Pancreas (tissue), 10 donors: Measurements from ENCODE around the gene ZEB1. TPM values are rescaled to one million over a fixed set of nuclear protein-coding genes. Genes with fewer than 3 reads are reported as not detected.
A peak's percentile ranks its signal among the peaks of the same experiment; 100 is the strongest.

Source experiments
- ATAC-seq, 4 donors: fragments of 200-7000 bp; cut with Tn5 transposase; one replicate each; pipeline versions ENCODE4 v1.8.0 to v1.9.1; 2020; ENCODE audit warnings: mild to moderate bottlenecking in 4 of 4, moderate library complexity in 4 of 4
- DNase-seq, 6 donors: peaks; one replicate each; pipeline ENCODE4 v3.0.0-alpha.2; 2020
- FAIRE-seq: peaks from 2 replicates; lab custom pipeline; 2012; peaks lifted over from hg19 to GRCh38; lab: Jason Lieb, UNC
- H3K27ac ChIP-seq, 4 donors: fragments of 200-600 bp; sonication (generic); 1 replicate in 3 of 4; 2 replicates in 1 of 4; pipeline versions ENCODE4 v1.5.0 to v1.8.0; 2020
- H3K27me3 ChIP-seq, 4 donors: fragments of 200-600 bp; one replicate each; pipeline ENCODE4 v1.8.0; 2021
- H3K36me3 ChIP-seq, 3 donors: fragments of 200-600 bp; sonication (generic) in 1 of 3; one replicate each; pipeline versions ENCODE4 v1.5.0 to v1.8.0; 2020 to 2021
- H3K4me1 ChIP-seq, 3 donors: fragments of 200-600 bp; one replicate each; pipeline ENCODE4 v1.8.0; 2021
- H3K4me3 ChIP-seq, 4 donors: fragments of 200-600 bp; sonication (generic) in 2 of 4; one replicate each; pipeline versions ENCODE4 v1.5.0 to v1.8.0; 2020 to 2021
- H3K9me3 ChIP-seq, 4 donors: fragments of 200-600 bp; one replicate each; pipeline ENCODE4 v1.8.0; 2021
- WGBS, 2 donors: extraction: QIAGEN DNeasy Blood & Tissue Kit; methylation state at CpG; one replicate each; pipeline ENCODE4 v1.1.7; 2013; 5-methylcytosine and 5-hydroxymethylcytosine counted together
- intact Hi-C, 3 donors: fragments of 100-400 bp; cut with DNase I; formaldehyde crosslinking; loops; one replicate each; pipeline versions ENCODE4 v1.11.1 to v1.14.2; 2022
- polyA plus RNA-seq, 2 donors: library from polyadenylated mRNA; stranded (reverse); fragments of 200-250 nt; gene quantifications; one replicate each; pipeline ENCODE4 v1.2.3, GENCODE V29; 2013
- total RNA-seq, 6 donors: library from RNA; stranded (reverse); fragmentation: NEBNext Ultra II Directional in 4 of 6; extraction: Animal tissue kit (Norgen Biotek cat#: 25700) in 4 of 6; gene quantifications; one replicate each; pipeline versions ENCODE4 v1.2.1 to v1.2.4, GENCODE V29; 2021 to 2023
- TF ChIP-seq, protein P1 (sequence below), 4 donors: fragments of 200-600 bp; sonication (generic) in 3 of 4; IDR thresholded peaks; one replicate each; pipeline versions ENCODE4 v1.5.0 to v1.8.0; 2021; ENCODE audit warnings: antibody characterized with exemption in 4 of 4
- donor health status: healthy with polysubstance abuse.
- donor health status: DM: no; HTN: no; CAD: no; lungs with moderate emphysema.
- donor health status: DM: no; HTN: no; CAD: no.
- donor health status: control.
- donor health status: control.
- donor health status: Bipolar disorder and iron deficiency.
- donor health status: DM: yes; HTN: yes; CAD: no.
- donor health status: DM: no; HTN: no; CAD: no.
- donor health status: DM: no; HTN: no; CAD: no.
- donor health status: DM: yes; HTN: yes; CAD: no.

The ZEB1 gene
- total and polyA plus RNA-seq, 8 donors, result 3.2 to 21.6 (median 5.0) TPM

DNA sequence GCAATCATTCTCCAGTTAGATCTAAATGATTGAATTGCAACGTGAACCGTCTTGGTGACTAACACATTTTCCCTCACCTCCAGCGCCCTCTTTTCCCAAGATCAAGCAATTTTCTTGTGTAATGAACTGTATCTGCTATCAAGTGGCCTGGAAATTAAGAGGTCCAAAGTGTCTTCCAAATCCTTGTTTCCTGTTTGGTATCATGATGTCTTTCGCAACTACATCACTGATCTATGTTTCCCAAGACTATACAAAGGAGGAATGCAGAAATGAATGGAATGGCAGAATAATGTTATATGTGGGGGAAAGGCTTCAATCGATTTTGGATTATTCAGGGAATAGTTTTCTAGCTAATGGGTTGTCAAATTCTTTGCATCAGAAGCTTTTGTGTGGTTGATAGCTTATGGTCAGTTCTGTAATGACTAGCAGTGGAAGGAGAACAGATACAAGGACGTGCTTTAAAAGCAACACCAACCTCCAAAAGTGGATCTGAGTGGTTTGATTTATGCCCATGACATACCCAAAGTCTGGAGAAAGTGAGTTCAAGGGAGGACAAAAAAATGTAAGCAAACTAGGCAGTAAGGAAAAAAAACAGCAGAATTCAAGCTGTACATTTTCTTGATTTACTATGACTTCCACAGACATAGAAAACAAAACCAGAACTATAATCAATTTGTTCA, 14.6 kb upstream of the ZEB1 start:
- DNase-seq, result no peak
- Histone ChIP-seq H3K27ac (no peak overlapping the region), H3K9me3 (no peaks in the 10 kb centered on the region), H3K4me1 (no peaks in the 10 kb centered on the region), H3K27me3 (peaks cover 0 to 3% (median 0%) of the 10 kb centered on the region in 4 donors), H3K4me3 (no peak overlapping the region), H3K36me3 (no peaks in the 10 kb centered on the region)
- FAIRE-seq, result peak; percentile 17
- intact Hi-C loops, result no loop called here
- no peak for ATAC-seq
- WGBS, 2 donors, result 40 to 53% methylated on average over 6 of the region's 6 CpGs
- TF ChIP-seq, protein P1, sequence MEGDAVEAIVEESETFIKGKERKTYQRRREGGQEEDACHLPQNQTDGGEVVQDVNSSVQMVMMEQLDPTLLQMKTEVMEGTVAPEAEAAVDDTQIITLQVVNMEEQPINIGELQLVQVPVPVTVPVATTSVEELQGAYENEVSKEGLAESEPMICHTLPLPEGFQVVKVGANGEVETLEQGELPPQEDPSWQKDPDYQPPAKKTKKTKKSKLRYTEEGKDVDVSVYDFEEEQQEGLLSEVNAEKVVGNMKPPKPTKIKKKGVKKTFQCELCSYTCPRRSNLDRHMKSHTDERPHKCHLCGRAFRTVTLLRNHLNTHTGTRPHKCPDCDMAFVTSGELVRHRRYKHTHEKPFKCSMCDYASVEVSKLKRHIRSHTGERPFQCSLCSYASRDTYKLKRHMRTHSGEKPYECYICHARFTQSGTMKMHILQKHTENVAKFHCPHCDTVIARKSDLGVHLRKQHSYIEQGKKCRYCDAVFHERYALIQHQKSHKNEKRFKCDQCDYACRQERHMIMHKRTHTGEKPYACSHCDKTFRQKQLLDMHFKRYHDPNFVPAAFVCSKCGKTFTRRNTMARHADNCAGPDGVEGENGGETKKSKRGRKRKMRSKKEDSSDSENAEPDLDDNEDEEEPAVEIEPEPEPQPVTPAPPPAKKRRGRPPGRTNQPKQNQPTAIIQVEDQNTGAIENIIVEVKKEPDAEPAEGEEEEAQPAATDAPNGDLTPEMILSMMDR (IDR thresholded peaks at IDR 0.05), result no peak

DNA sequence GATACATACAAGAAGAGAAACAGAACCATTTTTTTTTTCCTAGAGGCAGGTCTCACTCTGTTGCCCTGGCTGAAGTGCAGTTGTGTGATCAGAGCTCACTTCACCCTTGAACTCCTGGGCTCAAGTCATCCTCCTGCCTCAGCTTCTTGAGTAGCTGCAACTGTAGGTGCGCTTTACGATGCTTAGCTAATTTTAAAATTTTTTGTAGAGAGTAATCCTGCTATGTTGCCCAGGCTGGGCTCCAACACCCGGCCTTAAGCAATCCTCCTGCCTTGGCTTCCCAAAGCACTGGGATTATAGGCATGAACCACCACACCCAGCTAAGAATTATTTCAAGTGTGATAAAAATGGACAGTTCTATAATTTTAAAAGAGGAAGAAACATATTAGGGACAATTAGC, 5.6 kb upstream of the ZEB1 start:
- Histone ChIP-seq H3K27ac (no peak overlapping the region), H3K36me3 (no peaks in the 10 kb centered on the region), H3K27me3 (no peaks in the 10 kb centered on the region), H3K9me3 (no peaks in the 10 kb centered on the region), H3K4me1 (peaks cover 0 to 5% (median 4%) of the 10 kb centered on the region in 3 donors), H3K4me3 (no peak overlapping the region)
- DNase-seq, result no peak
- no peak for ATAC-seq
- no peak for FAIRE-seq
- intact Hi-C loops, result no loop called here
- TF ChIP-seq, protein P1 (IDR thresholded peaks at IDR 0.05), result no peak
- 87 to 93% methylated on average over 3 of the region's 3 CpGs for WGBS, 2 donors

DNA sequence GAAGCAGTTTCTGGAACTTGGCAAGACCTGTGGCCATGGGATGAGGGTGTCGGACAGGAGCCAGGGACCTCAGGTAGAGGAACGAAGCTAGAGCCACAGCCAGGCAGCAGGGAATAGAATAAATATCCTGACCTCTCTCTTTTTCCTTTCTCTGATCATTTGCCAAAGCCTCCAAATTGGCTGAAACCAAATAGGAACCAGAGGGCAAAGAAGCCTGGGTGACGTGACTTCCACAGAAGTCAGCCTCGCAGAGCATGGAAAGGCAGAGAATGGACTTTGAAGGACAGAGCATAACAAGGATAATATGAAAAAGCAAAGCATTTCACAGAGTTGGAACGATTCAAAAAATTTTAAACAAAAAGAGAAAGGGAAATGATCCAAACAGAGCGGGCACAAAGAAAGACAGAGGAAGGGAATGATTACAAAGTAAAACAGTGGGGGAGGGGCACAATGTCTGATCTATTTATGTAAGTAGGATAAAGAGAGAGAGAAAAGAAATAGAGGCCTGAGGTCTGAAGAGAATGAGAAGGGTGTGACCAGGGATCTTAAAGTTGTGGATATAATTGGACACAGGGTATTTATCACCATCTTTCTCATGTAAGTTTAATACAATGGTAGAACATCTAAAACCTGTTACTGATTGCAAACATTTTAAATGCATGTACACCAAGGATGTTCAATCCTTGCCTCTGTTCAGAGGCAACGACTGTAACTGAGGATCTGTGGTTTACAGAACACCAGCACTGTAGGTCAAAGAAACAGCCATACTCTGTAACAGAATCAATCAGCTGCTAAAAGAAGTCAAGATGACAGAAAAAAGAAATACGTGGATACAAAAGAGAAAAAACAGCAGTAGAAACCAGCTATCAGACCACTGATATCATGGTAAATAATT, 4.5 kb upstream of the ZEB1 start:
- DNase-seq (no peak), ATAC-seq (no peak), FAIRE-seq (no peak)
- TF ChIP-seq, protein P1 (IDR thresholded peaks at IDR 0.05), result no peak
- no peaks in the 10 kb centered on the region for H3K36me3 ChIP-seq
- peaks cover 0 to 5% (median 4%) of the 10 kb centered on the region in 3 donors for H3K4me1 ChIP-seq
- 64 to 72% methylated on average over 8 of the region's 8 CpGs for WGBS, 2 donors
- intact Hi-C loops, result no loop called here
- no peak overlapping the region for H3K4me3 ChIP-seq
- H3K9me3 ChIP-seq, result no peaks in the 10 kb centered on the region
- H3K27me3 ChIP-seq, result no peaks in the 10 kb centered on the region
- H3K27ac ChIP-seq, result no peak overlapping the region

DNA sequence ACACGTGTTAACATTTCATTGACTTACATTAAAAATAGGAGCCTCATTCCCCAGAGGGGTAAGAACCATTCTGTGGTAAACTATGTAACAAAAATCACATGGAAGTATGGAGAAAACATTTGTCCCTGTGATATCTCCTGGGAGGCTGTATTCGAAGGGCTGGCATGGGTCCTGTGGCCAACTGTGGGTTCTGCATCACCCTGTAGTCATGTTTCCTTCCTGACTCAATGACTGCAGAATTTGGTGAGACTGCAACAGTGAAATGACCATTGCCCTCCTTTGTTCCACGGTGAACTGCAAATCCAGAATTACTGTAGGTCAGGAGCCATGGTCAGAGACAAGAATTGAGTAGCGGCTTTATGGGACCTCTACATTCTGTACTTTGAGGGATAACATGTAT, 3.6 kb upstream of the ZEB1 start:
- Histone ChIP-seq H3K4me3 (no peak overlapping the region), H3K27ac (no peak overlapping the region), H3K4me1 (peaks cover under 1 to 5% (median 4%) of the 10 kb centered on the region in 3 donors), H3K36me3 (no peaks in the 10 kb centered on the region), H3K27me3 (peaks cover 0 to 2% (median 0%) of the 10 kb centered on the region in 4 donors), H3K9me3 (no peaks in the 10 kb centered on the region)
- ATAC-seq, result no peak
- 72 to 84% methylated on average over 4 of the region's 4 CpGs for WGBS, 2 donors
- no peak for DNase-seq
- intact Hi-C loops, result no loop called here
- TF ChIP-seq, protein P1 (IDR thresholded peaks at IDR 0.05), result no peak
- no peak for FAIRE-seq
